ENCODE results near the gene CFAP45.

- TF ChIP-seq CTCF (IDR thresholded peaks at IDR 0.05; ENCODE audit: poor library complexity): no peak
- TF ChIP-seq EZH2 (IDR thresholded peaks at IDR 0.05; ENCODE audit: borderline replicate concordance): no peak
- TF ChIP-seq EZH2phosphoT487 (IDR thresholded peaks at IDR 0.05; ENCODE audit: low read depth, severe bottlenecking, unreplicated experiment): no peak
These were observed 74.4 kb downstream of the CFAP45 start for GRCh38 chr1:159825564-159825963.
